Skeletal muscle tissue (tissue), 4 donors: Measurements from ENCODE around the gene KRT74. TPM values are rescaled to one million over a fixed set of nuclear protein-coding genes. Genes with fewer than 3 reads are reported as not detected.

ENCODE experiments used
- H3K27ac ChIP-seq: one replicate; pipeline ENCODE4 v1.7.0; 2013; ENCODE audit warnings: mild to moderate bottlenecking, low read depth, low read length, inconsistent platforms
- H3K27me3 ChIP-seq, 3 donors: one replicate each; pipeline ENCODE4 v1.7.0; 2013; ENCODE audit warnings: low read length in 3 of 3; ENCODE audit not compliant: control insufficient read depth in 3 of 3, insufficient read depth in 3 of 3
- H3K36me3 ChIP-seq, 3 donors: one replicate each; pipeline ENCODE4 v1.7.0; 2013; ENCODE audit warnings: low read length in 3 of 3; ENCODE audit not compliant: control insufficient read depth in 3 of 3, insufficient read depth in 3 of 3
- H3K4me1 ChIP-seq, 3 donors: one replicate each; pipeline ENCODE4 v1.7.0; 2013; ENCODE audit warnings: low read length in 3 of 3, mild to moderate bottlenecking in 3 of 3; ENCODE audit not compliant: control insufficient read depth in 3 of 3, insufficient read depth in 3 of 3
- H3K4me3 ChIP-seq, 3 donors: one replicate each; pipeline ENCODE4 v1.7.0; 2013; ENCODE audit warnings: low read length in 3 of 3
- H3K9ac ChIP-seq, 3 donors: one replicate each; pipeline ENCODE4 v1.7.0; 2013; ENCODE audit warnings: low read length in 3 of 3, mild to moderate bottlenecking in 3 of 3, moderate library complexity in 2 of 3, low read depth in 1 of 3
- H3K9me3 ChIP-seq, 3 donors: one replicate each; pipeline ENCODE4 v1.7.0; 2013; ENCODE audit warnings: low read length in 3 of 3; ENCODE audit not compliant: control insufficient read depth in 3 of 3
- total RNA-seq: library from RNA; depleted of rRNA; stranded (reverse); fragments of >200 nt; gene quantifications from one replicate; pipeline ENCODE4 v1.2.3, GENCODE V29; 2014
- donor health status: Osteomylitis.

KRT74 gene
- total RNA-seq, 1 donor from 2014 or later: not detected

- H3K9ac ChIP-seq: no peak overlapping the region
- no peaks in the 10 kb centered on the region for H3K9me3 ChIP-seq
- H3K4me1 ChIP-seq: no peaks in the 10 kb centered on the region
- H3K27me3 ChIP-seq: peaks cover 6 to 36% (median 28%) of the 10 kb centered on the region in 3 donors
- H3K4me3 ChIP-seq: no peak overlapping the region
- H3K36me3 ChIP-seq: no peaks in the 10 kb centered on the region
- no peak overlapping the region for H3K27ac ChIP-seq
These were observed 11.7 kb downstream of the KRT74 start for GRCh38 chr12:52561880-52562449.

DNA sequence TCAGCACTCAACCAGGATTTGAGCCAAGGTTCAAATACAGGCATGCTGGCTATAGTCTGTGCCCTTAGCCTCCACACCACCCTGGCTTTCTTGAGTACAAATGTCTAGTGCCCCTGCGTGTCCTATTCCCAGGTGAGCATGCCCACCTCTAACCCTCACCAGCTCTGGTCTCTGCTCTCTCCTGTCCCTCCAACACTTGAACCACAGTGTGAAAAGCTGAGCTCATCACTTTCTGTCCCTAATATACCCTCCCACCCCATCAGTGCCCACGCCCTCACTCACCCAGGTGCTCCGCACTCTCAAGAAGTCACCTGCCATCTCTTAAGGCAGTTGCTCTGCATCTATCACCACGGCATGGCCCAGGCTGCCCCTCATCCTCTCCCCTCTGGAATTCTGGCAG lies 13.7 kb downstream of the KRT74 start:
- Histone ChIP-seq H3K27me3 (peaks cover 6 to 26% (median 20%) of the 10 kb centered on the region in 3 donors), H3K4me1 (no peaks in the 10 kb centered on the region), H3K4me3 (no peak overlapping the region), H3K27ac (no peak overlapping the region), H3K9ac (no peak overlapping the region), H3K36me3 (no peaks in the 10 kb centered on the region), H3K9me3 (no peaks in the 10 kb centered on the region)

DNA sequence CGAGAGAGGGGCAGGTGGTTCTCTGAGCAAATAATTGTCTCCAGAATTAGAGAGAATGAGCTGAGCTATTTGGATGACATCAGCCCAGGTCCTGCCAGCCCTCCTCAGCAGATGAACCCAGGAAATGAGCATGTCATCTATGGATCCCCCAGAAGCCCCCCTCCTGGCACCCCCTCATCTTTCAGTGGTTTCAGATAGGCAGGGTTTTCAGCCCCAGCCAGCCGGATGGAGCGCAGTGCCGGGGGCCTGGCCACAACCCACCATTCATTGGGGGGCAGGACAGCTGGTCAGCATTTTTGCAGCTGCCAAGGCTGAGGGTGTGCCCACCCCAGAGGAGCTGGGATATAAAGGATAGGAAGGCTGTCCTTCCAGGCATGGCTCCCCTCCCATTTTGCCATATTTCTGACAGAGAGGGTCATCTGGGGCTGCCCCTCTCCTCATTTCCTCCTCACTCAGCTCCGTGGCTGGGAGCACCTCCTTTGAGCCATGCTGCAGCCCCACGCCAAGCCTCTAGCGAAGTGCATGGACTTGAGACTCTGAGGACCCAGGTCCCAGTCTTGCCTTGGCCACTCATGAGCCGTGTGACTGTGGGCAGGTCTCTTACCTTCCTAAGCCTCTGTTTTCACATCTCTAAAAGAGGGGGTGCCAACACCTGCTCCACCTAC lies 14.7 kb downstream of the KRT74 start:
- H3K36me3 ChIP-seq: no peaks in the 10 kb centered on the region
- no peaks in the 10 kb centered on the region for H3K4me1 ChIP-seq
- H3K27me3 ChIP-seq: peaks cover 0 to 27% (median 11%) of the 10 kb centered on the region in 3 donors
- H3K9ac ChIP-seq: no peak overlapping the region
- no peak overlapping the region for H3K4me3 ChIP-seq
- H3K27ac ChIP-seq: no peak overlapping the region
- H3K9me3 ChIP-seq: no peaks in the 10 kb centered on the region

DNA sequence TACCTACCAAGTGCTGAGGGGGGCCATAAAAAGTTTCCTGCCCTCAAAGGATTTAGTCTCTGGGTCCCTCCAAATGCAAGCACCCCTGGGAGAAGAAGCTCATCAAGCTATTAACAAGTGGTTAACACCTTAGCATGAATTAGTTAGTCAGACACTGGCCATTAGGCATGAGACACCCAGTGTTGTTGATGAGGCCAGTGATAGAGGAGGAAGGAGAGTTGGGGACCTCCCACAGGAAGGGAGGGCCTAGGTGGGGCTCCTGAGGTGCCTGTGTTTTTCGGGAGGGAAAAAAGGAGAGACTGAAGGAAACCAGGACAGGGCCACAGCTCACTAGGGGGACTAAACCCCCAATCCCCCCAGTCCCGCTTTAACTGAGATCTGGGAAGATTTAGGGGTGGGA lies 16.2 kb downstream of the KRT74 start:
- Histone ChIP-seq H3K27ac (no peak overlapping the region), H3K36me3 (no peaks in the 10 kb centered on the region), H3K4me3 (no peak overlapping the region), H3K27me3 (peaks cover 0 to 24% (median 11%) of the 10 kb centered on the region in 3 donors), H3K4me1 (no peaks in the 10 kb centered on the region), H3K9me3 (no peaks in the 10 kb centered on the region), H3K9ac (no peak overlapping the region)

DNA sequence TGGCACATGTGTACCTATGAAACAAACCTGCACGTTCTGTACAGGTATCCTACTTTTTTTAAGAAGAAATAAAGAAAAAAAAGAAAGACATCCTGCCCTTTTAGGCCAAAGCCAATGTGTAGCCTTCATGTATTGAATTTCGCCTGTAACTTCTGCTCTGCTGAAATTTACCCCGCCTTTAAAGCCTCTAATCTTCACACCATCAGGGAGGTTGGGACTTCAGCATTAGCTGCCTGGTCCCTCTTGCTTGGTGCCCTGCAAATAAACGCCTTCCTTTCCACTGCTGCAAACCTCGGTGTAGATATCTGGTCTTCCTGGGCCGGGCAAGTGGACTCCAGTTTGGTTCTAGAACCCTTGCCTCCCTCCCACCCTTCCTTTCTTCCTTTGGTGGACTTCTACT lies 18.1 kb downstream of the KRT74 start:
- H3K9me3 ChIP-seq: no peaks in the 10 kb centered on the region
- no peak overlapping the region for H3K9ac ChIP-seq
- H3K36me3 ChIP-seq: no peaks in the 10 kb centered on the region
- H3K4me1 ChIP-seq: peaks cover 0 to 3% (median 0%) of the 10 kb centered on the region in 3 donors
- H3K27ac ChIP-seq: no peak overlapping the region
- H3K4me3 ChIP-seq: no peak overlapping the region
- H3K27me3 ChIP-seq: peaks cover 0 to 24% (median 9%) of the 10 kb centered on the region in 3 donors

DNA sequence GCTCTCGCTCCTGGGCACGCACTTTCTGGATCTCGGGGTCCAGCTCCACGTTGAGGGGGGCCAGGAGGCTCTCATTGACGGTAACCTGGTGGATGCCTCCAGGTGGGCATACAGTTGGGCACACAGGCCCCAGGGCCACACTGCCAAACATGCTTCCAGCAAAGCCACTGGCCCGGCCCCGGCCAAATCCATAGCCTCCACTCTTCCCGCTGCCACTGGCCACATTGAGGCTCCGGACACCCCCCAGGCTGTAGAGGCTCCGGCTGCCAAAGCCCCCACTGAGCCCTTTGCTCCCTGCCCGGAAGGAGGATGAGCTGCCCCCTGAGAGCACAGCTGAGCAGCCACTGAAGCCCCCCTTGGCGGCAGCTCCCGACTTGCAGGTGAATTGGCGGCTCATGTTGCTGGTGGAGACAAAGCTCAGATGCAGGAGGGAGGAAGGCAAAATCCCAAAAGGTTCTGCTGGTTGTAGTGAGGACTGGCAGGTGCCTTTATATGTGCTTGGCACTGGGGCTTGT lies 20.9 kb downstream of the KRT74 start, which contains the start of gene KRT71:
TSS of gene KRT71 (minus strand) at position 465 of the 515 bp plus-strand sequence. CDS start at position 397, 68 bp downstream.
- Histone ChIP-seq H3K27ac (no peak within 1 kb of the TSS), H3K9me3 (no peaks in the 10 kb centered on the region)

DNA sequence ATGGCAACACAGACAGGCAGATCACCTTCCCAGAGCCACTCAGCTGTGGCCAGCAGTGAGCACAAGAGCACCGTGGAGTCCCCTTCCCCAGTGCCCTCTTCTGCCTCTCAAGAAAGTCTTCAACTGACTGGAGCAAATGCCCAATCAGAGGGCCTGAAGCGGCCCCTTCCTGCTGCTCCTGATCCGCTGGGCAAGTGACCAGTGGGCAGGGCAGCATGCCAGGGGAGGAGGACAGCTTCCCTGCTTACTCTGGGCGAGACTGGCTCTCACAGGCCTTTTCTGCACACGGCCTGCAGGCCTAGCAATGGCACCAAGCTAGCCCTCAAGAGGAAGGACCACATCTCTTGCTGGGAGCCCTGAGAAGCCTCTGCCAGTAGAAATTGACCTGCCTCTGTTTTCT lies 21.6 kb downstream of the KRT74 start:
- H3K27me3 ChIP-seq: peaks cover 5 to 26% (median 13%) of the 10 kb centered on the region in 3 donors
- H3K4me3 ChIP-seq: no peak overlapping the region
- H3K27ac ChIP-seq: no peak overlapping the region
- H3K36me3 ChIP-seq: no peaks in the 10 kb centered on the region
- peaks cover 0 to 3% (median 0%) of the 10 kb centered on the region in 3 donors for H3K4me1 ChIP-seq
- no peaks in the 10 kb centered on the region for H3K9me3 ChIP-seq
- H3K9ac ChIP-seq: no peak overlapping the region

More for the DNA sequence above, 20.9 kb downstream of the KRT74 start, which contains the start of gene KRT71:
- H3K9ac ChIP-seq: no peak within 1 kb of the TSS
- no peaks in the 10 kb centered on the region for H3K36me3 ChIP-seq
- H3K27me3 ChIP-seq: peaks cover 5 to 25% (median 7%) of the 10 kb centered on the region in 3 donors
- peaks cover 0 to 3% (median 0%) of the 10 kb centered on the region in 3 donors for H3K4me1 ChIP-seq
- H3K4me3 ChIP-seq: no peak within 1 kb of the TSS

DNA sequence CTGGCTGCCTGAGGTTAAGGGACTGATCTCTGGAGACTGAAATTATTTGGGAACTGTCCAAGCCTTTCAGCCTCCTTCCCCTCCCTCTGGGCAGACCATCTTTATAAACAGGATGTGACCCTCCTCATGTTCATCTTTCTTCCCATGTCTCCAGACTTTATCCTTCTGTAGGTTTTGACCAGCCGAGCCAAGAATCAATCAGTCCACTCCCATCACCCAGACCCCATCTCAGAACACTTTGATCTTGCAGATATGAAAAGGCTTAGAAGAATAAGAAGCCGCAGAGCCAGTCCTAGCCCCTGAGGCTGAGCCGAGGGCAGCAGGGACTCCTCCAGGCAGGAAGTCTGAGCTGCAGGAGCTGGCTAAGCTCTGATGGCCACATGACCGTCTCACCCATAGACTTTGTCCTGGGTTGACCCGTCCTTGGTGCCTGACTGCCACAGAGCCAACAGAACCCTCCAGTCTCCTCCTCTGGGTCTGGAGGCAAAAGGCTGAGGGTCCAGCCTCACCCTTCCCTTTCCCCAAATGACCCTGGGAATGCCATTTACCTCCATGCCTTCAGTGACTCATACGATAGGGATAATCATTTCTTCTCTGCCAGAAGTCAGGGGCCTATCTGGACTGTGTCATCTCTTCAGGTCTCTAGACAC lies 22.3 kb downstream of the KRT74 start:
- Histone ChIP-seq H3K4me3 (no peak overlapping the region), H3K27ac (no peak overlapping the region), H3K9ac (no peak overlapping the region), H3K36me3 (no peaks in the 10 kb centered on the region), H3K9me3 (no peaks in the 10 kb centered on the region), H3K4me1 (peaks cover 0 to 3% (median 0%) of the 10 kb centered on the region in 3 donors), H3K27me3 (peaks cover 5 to 31% (median 20%) of the 10 kb centered on the region in 3 donors)

GRCh38 chr12:52546126-52546525 lies 27.5 kb downstream of the KRT74 start:
- H3K4me1 ChIP-seq: peaks cover 0 to 2% (median 0%) of the 10 kb centered on the region in 3 donors
- no peak overlapping the region for H3K4me3 ChIP-seq
- no peak overlapping the region for H3K9ac ChIP-seq
- peaks cover 8 to 38% (median 37%) of the 10 kb centered on the region in 3 donors for H3K27me3 ChIP-seq
- H3K27ac ChIP-seq: no peak overlapping the region
- H3K36me3 ChIP-seq: no peaks in the 10 kb centered on the region
- no peaks in the 10 kb centered on the region for H3K9me3 ChIP-seq
